ENCODE results near the gene OTOP2. TPM values are rescaled to one million over a fixed set of nuclear protein-coding genes. Genes with fewer than 3 reads are reported as not detected.
"Not testable (repeated sequence)": the region's sequence is repeated elsewhere in the genome, so short reads cannot be mapped to it uniquely, and the experiment has no call there.

OTOP2 gene
- total RNA-seq, 1 experiment from 2014 or later: not detected

GRCh38 chr17:74901353-74902135 lies 22.5 kb upstream of the OTOP2 start:
- DNase-seq (ENCODE audit: low spot score): no peak

- DNase-seq (ENCODE audit: low spot score): no peak
Observed at GRCh38 chr17:74903034-74903433, 21.0 kb upstream of the OTOP2 start.

- no peak for DNase-seq (ENCODE audit: low spot score)
Observed at GRCh38 chr17:74903671-74904070, 20.4 kb upstream of the OTOP2 start.

- DNase-seq (ENCODE audit: low spot score): no peak
Observed at GRCh38 chr17:74904687-74905409, 19.2 kb upstream of the OTOP2 start.

GRCh38 chr17:74906214-74906793 lies 17.8 kb upstream of the OTOP2 start:
- not testable (repeated sequence) for DNase-seq (ENCODE audit: low spot score)

GRCh38 chr17:74907012-74907411 lies 17.1 kb upstream of the OTOP2 start:
- no peak for DNase-seq (ENCODE audit: low spot score)

- DNase-seq (ENCODE audit: low spot score): not testable (repeated sequence)
Observed at GRCh38 chr17:74909097-74909496, 15.0 kb upstream of the OTOP2 start.

- not testable (repeated sequence) for DNase-seq (ENCODE audit: low spot score)
Observed at GRCh38 chr17:74911423-74911822, 12.7 kb upstream of the OTOP2 start.

- DNase-seq (ENCODE audit: low spot score): no peak
Observed at GRCh38 chr17:74916136-74916850, 7.8 kb upstream of the OTOP2 start.

- no peak for DNase-seq (ENCODE audit: low spot score)
Observed at GRCh38 chr17:74916851-74917199, 7.2 kb upstream of the OTOP2 start.

- DNase-seq (ENCODE audit: low spot score): no peak
Observed at GRCh38 chr17:74917430-74917829, 6.6 kb upstream of the OTOP2 start.

- DNase-seq (ENCODE audit: low spot score): no peak
Observed at GRCh38 chr17:74918906-74919305, 5.2 kb upstream of the OTOP2 start.

- peak; percentile 32 for DNase-seq (ENCODE audit: low spot score)
Observed at GRCh38 chr17:74919440-74920305, 4.4 kb upstream of the OTOP2 start.

- DNase-seq (ENCODE audit: low spot score): no peak
Observed at GRCh38 chr17:74920306-74920620, 3.8 kb upstream of the OTOP2 start.

- DNase-seq (ENCODE audit: low spot score): no peak
Observed at GRCh38 chr17:74920642-74921025, 3.4 kb upstream of the OTOP2 start.

- no peak for DNase-seq (ENCODE audit: low spot score)
Observed at GRCh38 chr17:74921026-74921681, 2.9 kb upstream of the OTOP2 start.

- DNase-seq (ENCODE audit: low spot score): no peak
Observed at GRCh38 chr17:74921769-74922168, 2.3 kb upstream of the OTOP2 start.

- DNase-seq (ENCODE audit: low spot score): no peak
Observed at GRCh38 chr17:74922172-74922571, 1.9 kb upstream of the OTOP2 start.

- no peak for DNase-seq (ENCODE audit: low spot score)
Observed at GRCh38 chr17:74922694-74923537, 1.2 kb upstream of the OTOP2 start, which contains the start of gene USH1G. Gene USH1G (minus strand): TSS chr17:74923255. CDS start chr17:74923073, 182 bp downstream.

Measured in HT-29 (cell line).